GM23338 (cell line): ENCODE measurements around the gene UPF1. TPM values are rescaled to one million over a fixed set of nuclear protein-coding genes. Genes with fewer than 3 reads are reported as not detected.

ENCODE experiments used
- ATAC-seq: fragments of 200-7000 bp; cut with Tn5 transposase; 3 replicates; pipeline ENCODE4 v1.9.1; 2020
- DNase-seq: peaks from one replicate; pipeline ENCODE4 v3.0.0-alpha.2; 2015; ENCODE audit warnings: low spot score
- H2AFZ ChIP-seq: fragments of 200-600 bp; sonication (generic); 2 replicates; pipeline ENCODE4 v1.8.0; 2016; ENCODE audit warnings: antibody characterized with exemption, mild to moderate bottlenecking, moderate library complexity
- H3F3A ChIP-seq: fragments of 200-600 bp; sonication (generic); replicated peaks from 2 replicates; pipeline ENCODE4 v1.8.0; 2017; ENCODE audit warnings: antibody characterized with exemption, mixed run types, low read depth
- H3K27ac ChIP-seq: fragments of 200-600 bp; sonication (generic); 2 replicates; pipeline ENCODE4 v1.6.1; 2016; ENCODE audit warnings: low read depth
- H3K27me3 ChIP-seq: fragments of 200-600 bp; sonication (generic); 2 replicates; pipeline ENCODE4 v1.8.0; 2016; ENCODE audit warnings: mild to moderate bottlenecking, mixed run types, moderate library complexity; ENCODE audit not compliant: insufficient read depth
- H3K36me3 ChIP-seq: fragments of 200-600 bp; sonication (generic); 2 replicates; pipeline ENCODE4 v1.8.0; 2016; ENCODE audit warnings: mild to moderate bottlenecking; ENCODE audit not compliant: insufficient read depth
- H3K4me1 ChIP-seq: fragments of 200-600 bp; sonication (generic); 2 replicates; pipeline ENCODE4 v1.8.0; 2016; ENCODE audit warnings: mild to moderate bottlenecking, moderate library complexity; ENCODE audit not compliant: insufficient read depth
- H3K4me2 ChIP-seq: fragments of 200-600 bp; sonication (generic); 2 replicates; pipeline ENCODE4 v1.7.1; 2017; ENCODE audit warnings: mixed run types
- H3K4me3 ChIP-seq: fragments of 200-600 bp; sonication (generic); 2 replicates; pipeline ENCODE4 v1.6.1; 2016; ENCODE audit warnings: mixed run types
- H3K79me2 ChIP-seq: fragments of 200-600 bp; sonication (generic); replicated peaks from 2 replicates; pipeline ENCODE4 v1.8.0; 2017; ENCODE audit warnings: mild to moderate bottlenecking; ENCODE audit not compliant: insufficient read depth
- H3K9me2 ChIP-seq: fragments of 200-600 bp; sonication (generic); 2 replicates; pipeline ENCODE4 v1.8.0; 2017; ENCODE audit not compliant: insufficient read depth
- H4K20me1 ChIP-seq: fragments of 200-600 bp; sonication (generic); replicated peaks from 2 replicates; pipeline ENCODE4 v1.8.0; 2017; ENCODE audit warnings: mild to moderate bottlenecking; ENCODE audit not compliant: insufficient read depth
- H3K27ac Mint-ChIP-seq: 2 replicates; pipeline ENCODE4 v1.8.0; 2020; ENCODE audit warnings: inconsistent platforms, mild to moderate bottlenecking, moderate library complexity, mixed read lengths
- H3K27me3 Mint-ChIP-seq: 3 replicates; pipeline ENCODE4 v1.8.0; 2022; ENCODE audit warnings: low read depth, mild to moderate bottlenecking, moderate library complexity, mixed read lengths, inconsistent platforms; ENCODE audit not compliant: insufficient read depth, poor library complexity
- H3K36me3 Mint-ChIP-seq: 3 replicates; pipeline ENCODE4 v1.8.0; 2021; ENCODE audit warnings: low read depth, mild to moderate bottlenecking, inconsistent platforms, moderate library complexity, mixed read lengths
- H3K4me1 Mint-ChIP-seq: 3 replicates; pipeline ENCODE4 v1.8.0; 2020; ENCODE audit warnings: mild to moderate bottlenecking, inconsistent platforms, mixed read lengths
- H3K4me3 Mint-ChIP-seq: 3 replicates; pipeline ENCODE4 v1.8.0; 2021; ENCODE audit warnings: moderate library complexity, mild to moderate bottlenecking, inconsistent platforms, mixed read lengths
- H3K9me3 Mint-ChIP-seq: 3 replicates; pipeline ENCODE4 v1.8.0; 2020; ENCODE audit warnings: moderate library complexity, mild to moderate bottlenecking, inconsistent platforms, mixed read lengths
- CREB1 ChIP-seq: fragments of 250-450 bp; sonication (Bioruptor Pico); IDR thresholded peaks from 2 replicates; pipeline ENCODE4 v1.5.0; 2020; ENCODE audit warnings: low read depth, mild to moderate bottlenecking, moderate library complexity
- CTCF ChIP-seq, 2 experiments: fragments of 200-600 bp in 1 of 2; sonication (generic) in 1 of 2; conservative IDR thresholded peaks; 2 replicates each; pipeline versions ENCODE4 v1.5.1 to v1.6.1; 2016 to 2017; ENCODE audit warnings: antibody characterized with exemption in 2 of 2, low read depth in 2 of 2, mild to moderate bottlenecking in 2 of 2, moderate library complexity in 1 of 2
- EZH2 ChIP-seq: fragments of 200-600 bp; sonication (generic); IDR thresholded peaks from one replicate; pipeline ENCODE4 v1.8.0; 2017; ENCODE audit warnings: antibody characterized with exemption, mild to moderate bottlenecking, low read depth; ENCODE audit not compliant: unreplicated experiment
- EZH2phosphoT487 ChIP-seq: fragments of 200-600 bp; sonication (generic); IDR thresholded peaks from one replicate; pipeline ENCODE4 v1.8.1; 2018; ENCODE audit warnings: antibody characterized with exemption; ENCODE audit not compliant: unreplicated experiment
- JUNB ChIP-seq: IDR thresholded peaks from one replicate; pipeline ENCODE4 v1.6.1; 2016; ENCODE audit warnings: antibody characterized with exemption; ENCODE audit not compliant: unreplicated experiment
- NANOG ChIP-seq: IDR thresholded peaks from 2 replicates; pipeline ENCODE4 v1.6.1; 2016; ENCODE audit warnings: antibody characterized with exemption, borderline replicate concordance
- POLR2AphosphoS5 ChIP-seq: IDR thresholded peaks from 2 replicates; pipeline ENCODE4 v1.6.1; 2016; ENCODE audit warnings: antibody characterized with exemption, low read depth
- STAT1 ChIP-seq: IDR thresholded peaks from one replicate; pipeline ENCODE4 v1.6.1; 2016; ENCODE audit warnings: antibody characterized with exemption; ENCODE audit not compliant: unreplicated experiment
- ZNF114 ChIP-seq: fragments of 250-450 bp; sonication (Bioruptor Pico); IDR thresholded peaks from 2 replicates; pipeline ENCODE4 v1.5.0; 2020; ENCODE audit warnings: mild to moderate bottlenecking, moderate library complexity
- ZNF331 ChIP-seq: fragments of 250-450 bp; sonication (Bioruptor Pico); IDR thresholded peaks from 2 replicates; pipeline ENCODE4 v1.5.0; 2020; ENCODE audit warnings: low read depth, mild to moderate bottlenecking, moderate library complexity
- ZNF462 ChIP-seq: fragments of 250-450 bp; sonication (Bioruptor Pico); IDR thresholded peaks from 2 replicates; pipeline ENCODE4 v1.5.0; 2020; ENCODE audit warnings: mild to moderate bottlenecking, moderate library complexity
- polyA plus RNA-seq: library from polyadenylated mRNA; unstranded; fragments of >200 nt; fragmentation: Nextera tagmentation; extraction: Ambion mirVana; gene quantifications from 2 replicates; pipeline ENCODE4 v1.2.1, GENCODE V29; 2016
- total RNA-seq: library from RNA; depleted of rRNA; stranded (reverse); fragments of >200 nt; shearing (Covaris generic); gene quantifications from 2 replicates; pipeline ENCODE4 v1.2.3, GENCODE V29; 2014

UPF1 gene
- total and polyA plus RNA-seq, 2 experiments from 2014 or later = 13.8 to 138 TPM

GRCh38 chr19:18871543-18871942 lies 39.8 kb downstream of the UPF1 start:
- peaks cover 14% of the 10 kb centered on the region for H4K20me1 ChIP-seq
- H3F3A ChIP-seq = peaks cover 13% of the 10 kb centered on the region
- H3K79me2 ChIP-seq = no peaks in the 10 kb centered on the region
- H3K4me1 ChIP-seq = peaks cover 5% of the 10 kb centered on the region; the same call in 1 of the 2 replicates
- peaks cover 4% of the 10 kb centered on the region; the same call in 2 of the 3 replicates for H3K9me3 Mint-ChIP-seq
- peaks cover 7% of the 10 kb centered on the region; the same call in 2 of the 3 replicates for H3K4me1 Mint-ChIP-seq
- DNase-seq = no peak
- peaks cover 33% of the 10 kb centered on the region for H3K27me3 ChIP-seq
- no peak overlapping the region for H3K4me3 ChIP-seq
- H2AFZ ChIP-seq = no peak overlapping the region
- TF ChIP-seq ZNF114 (no peak), CTCF (conservative IDR thresholded peaks at IDR 0.05; ENCODE audit: low read depth in 2 of 2) (no peak)
- H3K4me3 Mint-ChIP-seq = peak overlapping the region; percentile 19; the same call in 1 of the 3 replicates
- ATAC-seq = no peak
- H3K27ac ChIP-seq = no peak overlapping the region
- H3K27ac Mint-ChIP-seq = no peak overlapping the region
- peaks cover 29% of the 10 kb centered on the region for H3K27me3 Mint-ChIP-seq
- H3K36me3 ChIP-seq = no peaks in the 10 kb centered on the region
- H3K36me3 Mint-ChIP-seq = peaks cover 34% of the 10 kb centered on the region
- H3K4me2 ChIP-seq = no peak overlapping the region
- H3K9me2 ChIP-seq = no peaks in the 10 kb centered on the region

- peaks cover 49% of the 10 kb centered on the region for H3K36me3 Mint-ChIP-seq
- no peak overlapping the region for H3K4me3 Mint-ChIP-seq
- peaks cover 16% of the 10 kb centered on the region for H3K27me3 ChIP-seq
- H3K27ac ChIP-seq = no peak overlapping the region
- no peaks in the 10 kb centered on the region; the same call in 1 of the 2 replicates for H3K4me1 ChIP-seq
- 0 out of 2 replicates have a peak, but pooled peaks cover 3% of the 10 kb centered on the region for H4K20me1 ChIP-seq
- peaks cover 25% of the 10 kb centered on the region for H3K27me3 Mint-ChIP-seq
- no peak for ATAC-seq
- no peaks in the 10 kb centered on the region; the same call in 1 of the 2 replicates for H3F3A ChIP-seq
- no peak overlapping the region for H3K27ac Mint-ChIP-seq
- no peak overlapping the region for H3K4me3 ChIP-seq
- no peak overlapping the region for H3K4me2 ChIP-seq
- H2AFZ ChIP-seq = no peak overlapping the region
- H3K4me1 Mint-ChIP-seq = peaks cover 3% of the 10 kb centered on the region; the same call in 2 of the 3 replicates
- no peak for DNase-seq
- H3K79me2 ChIP-seq = no peaks in the 10 kb centered on the region
- H3K36me3 ChIP-seq = no peaks in the 10 kb centered on the region
- H3K9me2 ChIP-seq = no peaks in the 10 kb centered on the region
- H3K9me3 Mint-ChIP-seq = peaks cover 4% of the 10 kb centered on the region
- TF ChIP-seq NANOG (no peak), POLR2AphosphoS5 (no peak), EZH2 (no peak), ZNF331 (CRISPR knock-in tag) (no peak), ZNF114 (no peak), EZH2phosphoT487 (no peak), STAT1 (no peak), CREB1 (CRISPR knock-in tag) (no peak), CTCF (conservative IDR thresholded peaks at IDR 0.05; ENCODE audit: low read depth in 2 of 2) (no peak), ZNF462 (no peak), JUNB (no peak)
Observed at GRCh38 chr19:18875726-18876125, 44.0 kb downstream of the UPF1 start.
